DMS79 treated with DMSO at 0.1 percent for 48 hours (cell line): ENCODE results near the gene SLC2A8.
A peak's percentile ranks its signal among the peaks of the same experiment; 100 is the strongest.

Source experiments
- DNase-seq: peaks from one replicate; lab custom pipeline; 2025; lab: John Stamatoyannopoulos, UW

The SLC2A8 gene

GRCh38 chr9:127403507-127404192, 6.7 kb downstream of the SLC2A8 start:
- DNase-seq, result no peak

- DNase-seq, result no peak
Measured at GRCh38 chr9:127404631-127405030, 7.7 kb downstream of the SLC2A8 start.

- DNase-seq, result no peak
Measured at GRCh38 chr9:127405344-127406125, 8.6 kb downstream of the SLC2A8 start.

GRCh38 chr9:127406799-127407491, 10.0 kb downstream of the SLC2A8 start:
- no peak for DNase-seq

- no peak for DNase-seq
Measured at GRCh38 chr9:127407492-127407843, 10.5 kb downstream of the SLC2A8 start.

GRCh38 chr9:127411122-127411521, 14.2 kb downstream of the SLC2A8 start:
- DNase-seq, result no peak

GRCh38 chr9:127415141-127415540, 18.2 kb downstream of the SLC2A8 start:
- DNase-seq, result no peak

- no peak for DNase-seq
Measured at GRCh38 chr9:127415657-127416056, 18.7 kb downstream of the SLC2A8 start.

GRCh38 chr9:127417131-127418036, 20.4 kb downstream of the SLC2A8 start:
- DNase-seq, result no peak

- no peak for DNase-seq
Measured at GRCh38 chr9:127418037-127418471, 21.1 kb downstream of the SLC2A8 start.

GRCh38 chr9:127419348-127419747, 22.4 kb downstream of the SLC2A8 start:
- DNase-seq, result no peak

GRCh38 chr9:127421057-127421456, 24.1 kb downstream of the SLC2A8 start:
- no peak for DNase-seq

- DNase-seq, result no peak
Measured at GRCh38 chr9:127422133-127422782, 25.3 kb downstream of the SLC2A8 start.

GRCh38 chr9:127422787-127423186, 25.8 kb downstream of the SLC2A8 start:
- no peak for DNase-seq

GRCh38 chr9:127423476-127423933, 26.5 kb downstream of the SLC2A8 start:
- no peak for DNase-seq

GRCh38 chr9:127423934-127424675, 27.1 kb downstream of the SLC2A8 start, which contains the start of gene ZNF79:
TSS of gene ZNF79 (plus strand) at chr9:127424382. CDS start at chr9:127424788, 406 bp downstream.
- peak; percentile 96 for DNase-seq

- DNase-seq, result peak; percentile 43
Measured at GRCh38 chr9:127424676-127424999, 27.7 kb downstream of the SLC2A8 start.

- no peak for DNase-seq
Measured at GRCh38 chr9:127426756-127427155, 29.8 kb downstream of the SLC2A8 start.

- no peak for DNase-seq
Measured at GRCh38 chr9:127428348-127428747, 31.4 kb downstream of the SLC2A8 start.

- no peak for DNase-seq
Measured at GRCh38 chr9:127430415-127430814, 33.4 kb downstream of the SLC2A8 start.
